ENCODE measurements around the gene L3MBTL4. TPM values are rescaled to one million over a fixed set of nuclear protein-coding genes. Genes with fewer than 3 reads are reported as not detected.

L3MBTL4 gene
- total and polyA plus RNA-seq, 5 experiments from 2014 or later = 0.13 to 0.85 (median 0.18) TPM; not detected in 2

DNA sequence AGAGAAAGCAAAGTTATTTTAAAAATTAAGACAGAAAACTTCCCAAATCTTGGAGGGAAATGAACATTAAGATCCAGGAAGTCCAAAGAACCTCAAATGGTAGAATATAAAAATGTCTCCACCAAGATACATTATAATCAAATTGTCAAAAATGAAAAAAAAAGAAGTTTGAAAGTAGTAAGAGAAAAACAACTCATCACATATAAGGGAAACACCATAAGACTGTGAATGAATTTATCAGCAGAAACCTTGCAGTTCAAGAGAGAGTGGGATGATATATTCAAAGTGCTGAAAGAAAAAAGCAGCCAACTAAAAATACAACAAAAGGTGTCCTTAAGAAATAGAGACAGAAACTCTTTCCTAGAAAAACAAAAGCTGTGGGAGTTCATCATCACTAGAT is 73.0 kb downstream of the L3MBTL4 start:
- no peaks in the 10 kb centered on the region for H3K4me1 Mint-ChIP-seq
- ATAC-seq (no peak), DNase-seq (no peak)
- H3K9me3 Mint-ChIP-seq = peaks cover 12 to 54% (median 31%) of the 10 kb centered on the region in 9 donors
- H3K36me3 Mint-ChIP-seq = peaks cover 0 to 22% (median 6%) of the 10 kb centered on the region in 3 donors
- POLR2A ChIA-PET = no interaction called here
- H3K4me3 Mint-ChIP-seq = no peak overlapping the region
- H3K27ac Mint-ChIP-seq = no peak overlapping the region
- H3K27me3 Mint-ChIP-seq = no peaks in the 10 kb centered on the region

DNA sequence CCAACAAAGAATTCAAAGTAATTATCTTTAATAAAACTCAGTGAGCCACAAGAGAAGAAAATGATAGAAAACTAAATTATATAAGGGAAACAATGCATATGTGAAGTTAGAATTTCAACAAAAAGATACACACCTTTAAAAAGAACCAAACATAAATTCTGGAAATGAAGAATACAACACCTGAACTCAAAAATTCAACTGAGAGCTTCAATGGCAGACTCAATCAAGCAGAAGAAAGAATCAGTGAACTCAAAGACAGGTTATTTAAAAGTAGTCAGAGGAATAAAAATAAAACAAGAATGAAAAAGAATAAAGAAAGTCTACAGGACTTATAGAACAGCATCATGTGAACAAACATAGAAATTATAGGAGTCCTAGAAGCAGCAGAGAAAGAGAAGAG is 73.4 kb downstream of the L3MBTL4 start:
- no peaks in the 10 kb centered on the region for H3K4me1 Mint-ChIP-seq
- H3K4me3 Mint-ChIP-seq = no peak overlapping the region
- DNase-seq = no peak
- POLR2A ChIA-PET = no interaction called here
- H3K9me3 Mint-ChIP-seq = peaks cover 13 to 55% (median 31%) of the 10 kb centered on the region in 9 donors
- no peak for ATAC-seq
- no peaks in the 10 kb centered on the region for H3K27me3 Mint-ChIP-seq
- no peak overlapping the region for H3K27ac Mint-ChIP-seq
- H3K36me3 Mint-ChIP-seq = peaks cover 0 to 22% (median 6%) of the 10 kb centered on the region in 3 donors

- DNase-seq = no peak
- POLR2A ChIA-PET = no interaction called here
- Mint-ChIP-seq H3K27ac (no peak overlapping the region), H3K9me3 (peaks cover 15 to 62% (median 31%) of the 10 kb centered on the region in 9 donors), H3K36me3 (peaks cover 0 to 22% (median 6%) of the 10 kb centered on the region in 3 donors), H3K4me1 (no peaks in the 10 kb centered on the region), H3K4me3 (no peak overlapping the region), H3K27me3 (no peaks in the 10 kb centered on the region)
- no peak for ATAC-seq
Measured at GRCh38 chr18:6340121-6340520, 74.6 kb downstream of the L3MBTL4 start.

DNA sequence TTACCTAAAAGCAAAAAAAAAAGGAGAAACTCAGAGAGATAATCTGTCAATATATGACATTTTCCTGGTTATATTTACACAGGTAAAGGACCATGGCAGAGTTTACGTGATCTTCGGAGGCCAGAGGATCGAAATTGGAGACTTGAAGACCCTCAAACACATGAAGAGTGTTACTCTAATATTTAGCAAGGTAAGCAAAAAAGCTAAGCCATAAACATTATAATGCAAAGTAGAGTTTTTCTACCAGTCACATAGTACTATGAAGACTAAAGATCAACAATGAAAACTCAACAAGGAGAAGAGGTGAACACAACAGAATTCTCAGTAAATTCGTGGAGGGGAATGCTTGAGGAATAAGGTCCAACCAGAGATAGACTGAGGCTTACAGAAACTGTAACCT is 78.5 kb downstream of the L3MBTL4 start:
- no peaks in the 10 kb centered on the region for H3K4me1 Mint-ChIP-seq

GRCh38 chr18:6333981-6334380 is 80.7 kb downstream of the L3MBTL4 start:
- POLR2A ChIA-PET = no interaction called here
- Mint-ChIP-seq H3K27me3 (peaks cover 0 to 3% (median 0%) of the 10 kb centered on the region in 5 donors), H3K27ac (no peak overlapping the region), H3K9me3 (peaks cover 0 to 28% (median 6%) of the 10 kb centered on the region in 9 donors), H3K4me3 (no peak overlapping the region), H3K4me1 (no peaks in the 10 kb centered on the region), H3K36me3 (no peaks in the 10 kb centered on the region)
- DNase-seq (no peak), ATAC-seq (no peak)

More for the DNA sequence above, 78.5 kb downstream of the L3MBTL4 start:
- H3K9me3 Mint-ChIP-seq = peaks cover 4 to 34% (median 15%) of the 10 kb centered on the region in 9 donors
- H3K27ac Mint-ChIP-seq = no peak overlapping the region
- no peak for ATAC-seq
- peaks cover 0 to 6% (median 0%) of the 10 kb centered on the region in 3 donors for H3K36me3 Mint-ChIP-seq
- H3K4me3 Mint-ChIP-seq = no peak overlapping the region
- peaks cover 0 to 2% (median 0%) of the 10 kb centered on the region in 5 donors for H3K27me3 Mint-ChIP-seq
- DNase-seq = no peak
- POLR2A ChIA-PET = no interaction called here

DNA sequence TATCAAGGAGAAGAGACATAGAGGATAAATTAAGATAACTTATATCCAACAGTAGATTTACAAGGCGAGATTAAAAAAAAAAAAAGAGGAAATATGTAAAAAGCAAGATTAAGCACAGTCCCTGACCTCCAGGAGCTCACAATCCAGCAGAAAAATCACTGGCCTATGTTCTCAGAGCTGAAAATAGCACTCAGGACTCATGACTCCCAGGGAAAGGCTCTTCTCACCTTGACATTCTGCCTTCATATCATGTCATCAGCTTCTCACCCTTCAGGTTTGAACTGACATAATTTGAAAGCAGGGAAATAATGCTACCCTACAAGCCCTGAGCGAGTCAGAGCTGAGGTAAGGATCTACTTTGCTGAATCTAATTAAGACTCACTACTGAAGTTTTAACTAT is 82.8 kb downstream of the L3MBTL4 start:
- Mint-ChIP-seq H3K27me3 (peaks cover 0 to 3% (median 0%) of the 10 kb centered on the region in 5 donors), H3K9me3 (peaks cover 0 to 22% (median 6%) of the 10 kb centered on the region in 9 donors), H3K4me1 (no peaks in the 10 kb centered on the region), H3K4me3 (no peak overlapping the region), H3K27ac (no peak overlapping the region), H3K36me3 (no peaks in the 10 kb centered on the region)
- POLR2A ChIA-PET = no interaction called here
- no peak for ATAC-seq
- no peak for DNase-seq

- Mint-ChIP-seq H3K36me3 (no peaks in the 10 kb centered on the region), H3K4me1 (no peaks in the 10 kb centered on the region), H3K27me3 (peaks cover 0 to 3% (median 0%) of the 10 kb centered on the region in 5 donors), H3K27ac (no peak overlapping the region), H3K4me3 (no peak overlapping the region), H3K9me3 (peaks cover 0 to 25% (median 3%) of the 10 kb centered on the region in 9 donors)
- ATAC-seq (no peak), DNase-seq (no peak)
- POLR2A ChIA-PET = no interaction called here
Measured at GRCh38 chr18:6330786-6331185, 83.9 kb downstream of the L3MBTL4 start.

- ATAC-seq = no peak
- POLR2A ChIA-PET = no interaction called here
- H3K9me3 Mint-ChIP-seq = peaks cover 0 to 28% (median 8%) of the 10 kb centered on the region in 9 donors
- no peak overlapping the region for H3K27ac Mint-ChIP-seq
- peaks cover 0 to under 1% (median 0%) of the 10 kb centered on the region in 3 donors for H3K36me3 Mint-ChIP-seq
- DNase-seq = no peak
- H3K27me3 Mint-ChIP-seq = peaks cover 0 to 3% (median 0%) of the 10 kb centered on the region in 5 donors
- no peaks in the 10 kb centered on the region for H3K4me1 Mint-ChIP-seq
- H3K4me3 Mint-ChIP-seq = no peak overlapping the region
Measured at GRCh38 chr18:6328621-6329010, 86.1 kb downstream of the L3MBTL4 start.

- H3K27ac Mint-ChIP-seq = no peak overlapping the region
- H3K36me3 Mint-ChIP-seq = peaks cover 0 to 6% (median 0%) of the 10 kb centered on the region in 3 donors
- DNase-seq (no peak), ATAC-seq (no peak)
- H3K27me3 Mint-ChIP-seq = peaks cover 0 to 3% (median 0%) of the 10 kb centered on the region in 5 donors
- no peaks in the 10 kb centered on the region for H3K4me1 Mint-ChIP-seq
- POLR2A ChIA-PET = no interaction called here
- H3K9me3 Mint-ChIP-seq = peaks cover 0 to 33% (median 11%) of the 10 kb centered on the region in 9 donors
- no peak overlapping the region for H3K4me3 Mint-ChIP-seq
Measured at GRCh38 chr18:6327895-6328620, 86.7 kb downstream of the L3MBTL4 start.

DNA sequence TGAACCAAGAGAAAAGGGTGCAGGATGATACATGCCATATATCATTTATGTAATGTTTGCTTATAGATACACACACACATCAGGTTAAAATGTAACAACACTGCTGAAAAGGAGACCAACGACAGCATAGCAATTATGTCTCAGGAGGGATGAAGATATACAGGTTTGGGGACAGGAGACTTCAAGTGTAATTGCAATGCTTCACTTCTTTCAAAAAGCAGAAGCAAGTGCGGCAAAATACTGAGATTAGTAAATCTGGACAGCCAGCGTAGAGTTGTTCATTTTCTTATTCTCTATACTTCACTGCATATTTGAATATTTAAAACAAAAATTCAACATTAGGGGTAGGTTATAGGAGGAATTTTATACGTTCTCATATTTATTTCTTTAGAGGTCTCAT is 87.2 kb downstream of the L3MBTL4 start:
- Mint-ChIP-seq H3K36me3 (peaks cover 0 to 8% (median 0%) of the 10 kb centered on the region in 3 donors), H3K27ac (no peak overlapping the region), H3K4me1 (no peaks in the 10 kb centered on the region), H3K9me3 (peaks cover 0 to 39% (median 13%) of the 10 kb centered on the region in 9 donors), H3K27me3 (peaks cover 0 to 3% (median 0%) of the 10 kb centered on the region in 5 donors), H3K4me3 (no peak overlapping the region)
- DNase-seq (no peak), ATAC-seq (no peak)
- POLR2A ChIA-PET = no interaction called here

DNA sequence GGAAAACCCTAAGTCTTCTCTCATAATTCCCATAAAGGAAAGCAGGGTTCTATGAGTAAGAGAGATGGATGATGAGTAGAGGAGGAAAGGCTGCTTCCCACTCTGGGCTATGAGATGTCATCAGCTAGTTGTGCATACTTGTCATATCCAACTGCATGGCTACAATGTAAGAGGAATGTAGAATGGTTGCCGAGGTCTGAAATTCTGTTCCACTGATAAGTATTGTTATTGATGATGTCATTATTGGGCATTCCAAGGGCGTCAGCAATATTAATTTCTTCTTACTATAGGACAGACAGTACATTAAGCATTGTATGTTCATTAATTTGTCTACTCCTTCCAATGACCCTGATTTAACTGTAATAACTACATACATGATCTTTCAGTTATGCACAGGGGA is 88.1 kb downstream of the L3MBTL4 start:
- H3K4me3 Mint-ChIP-seq = no peak overlapping the region
- no peak for DNase-seq
- POLR2A ChIA-PET = no interaction called here
- H3K9me3 Mint-ChIP-seq = peaks cover 4 to 42% (median 19%) of the 10 kb centered on the region in 9 donors
- ATAC-seq = no peak
- H3K27ac Mint-ChIP-seq = no peak overlapping the region
- H3K36me3 Mint-ChIP-seq = peaks cover 0 to 8% (median 0%) of the 10 kb centered on the region in 3 donors
- H3K27me3 Mint-ChIP-seq = peaks cover 0 to 3% (median 0%) of the 10 kb centered on the region in 5 donors
- H3K4me1 Mint-ChIP-seq = no peaks in the 10 kb centered on the region

- Mint-ChIP-seq H3K36me3 (peaks cover 0 to 8% (median 0%) of the 10 kb centered on the region in 3 donors), H3K4me3 (no peak overlapping the region), H3K9me3 (peaks cover 10 to 52% (median 27%) of the 10 kb centered on the region in 9 donors), H3K27ac (no peak overlapping the region), H3K4me1 (no peaks in the 10 kb centered on the region), H3K27me3 (no peaks in the 10 kb centered on the region)
- POLR2A ChIA-PET = no interaction called here
- DNase-seq = no peak
- no peak for ATAC-seq
Measured at GRCh38 chr18:6323319-6323889, 91.3 kb downstream of the L3MBTL4 start.

DNA sequence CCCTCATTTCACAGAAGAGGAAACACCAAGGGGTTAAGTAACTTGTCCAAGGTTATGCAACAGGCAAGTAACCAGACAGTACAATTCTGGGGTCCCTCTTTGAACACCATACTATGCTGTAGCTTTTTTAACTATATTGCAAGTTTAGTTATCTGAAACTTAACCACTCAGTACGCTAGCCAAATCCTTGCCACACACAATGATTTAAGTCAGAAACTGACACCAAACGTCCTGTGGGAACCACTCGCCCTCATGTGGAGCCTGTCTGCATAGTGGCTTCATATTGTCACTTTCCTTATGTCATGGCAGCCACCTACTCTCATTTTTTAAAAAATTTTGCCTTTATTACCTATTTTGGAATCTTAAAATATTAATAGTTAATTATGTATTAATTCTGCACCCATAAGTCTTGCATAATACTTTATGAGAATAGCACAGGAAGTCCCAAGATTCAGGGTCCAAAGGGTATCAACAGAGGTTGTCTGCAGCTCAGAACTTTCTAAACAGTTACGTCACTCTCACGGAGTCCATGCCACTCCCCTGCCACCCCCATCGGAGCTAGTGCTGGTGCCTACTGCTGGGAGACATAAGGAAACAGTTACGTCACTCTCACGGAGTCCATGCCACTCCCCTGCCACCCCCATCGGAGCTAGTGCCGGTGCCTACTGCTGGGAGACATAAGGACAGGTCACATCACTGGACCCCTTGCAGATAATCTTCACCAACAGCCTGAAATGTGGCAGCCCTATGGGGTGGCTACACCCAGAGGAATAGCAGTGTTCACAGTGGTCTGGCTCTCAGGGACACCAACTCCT is 99.0 kb downstream of the L3MBTL4 start:
- Mint-ChIP-seq H3K27me3 (peaks cover 0 to 4% (median 0%) of the 10 kb centered on the region in 5 donors), H3K4me3 (no peak overlapping the region), H3K36me3 (peaks cover 0 to 10% (median 0%) of the 10 kb centered on the region in 3 donors), H3K9me3 (peaks cover 5 to 21% (median 13%) of the 10 kb centered on the region in 9 donors), H3K27ac (no peak overlapping the region), H3K4me1 (no peaks in the 10 kb centered on the region)
- ATAC-seq (no peak), DNase-seq (no peak)
- POLR2A ChIA-PET = no interaction called here

Measured in naive thymus-derived CD8-positive, alpha-beta T cell (primary cell).